K562 (cell line): ENCODE results near the gene RPL7A. TPM values are rescaled to one million over a fixed set of nuclear protein-coding genes. Genes with fewer than 3 reads are reported as not detected.

Experiments used
- BACH1 ChIP-seq: fragments of 200-800 bp; sonication (Bioruptor generic); IDR thresholded peaks from 2 replicates; pipeline ENCODE4 v1.6.1; 2016; ENCODE audit warnings: missing genetic modification characterization, missing compliant biosample characterization
- CBFA2T3 ChIP-seq: fragments of 450-650 bp; IDR thresholded peaks from 2 replicates; pipeline ENCODE4 v1.6.1; 2017
- GTF2E2 ChIP-seq: fragments of 200-800 bp; sonication (Bioruptor generic); IDR thresholded peaks from 2 replicates; pipeline ENCODE4 v1.6.1; 2016; ENCODE audit warnings: missing genetic modification characterization, missing compliant biosample characterization
- HDAC6 ChIP-seq: IDR thresholded peaks from 2 replicates; pipeline ENCODE4 v1.6.1; 2012; ENCODE audit warnings: low read depth, mild to moderate bottlenecking, control low read depth, inconsistent platforms, low read length, moderate library complexity
- KLF16 ChIP-seq: IDR thresholded peaks from 2 replicates; pipeline ENCODE4 v1.6.1; 2016; ENCODE audit warnings: antibody characterized with exemption
- MAFF ChIP-seq: IDR thresholded peaks from 2 replicates; pipeline ENCODE4 v1.6.1; 2012; ENCODE audit warnings: low read length, improper control_type of control experiment
- MXI1 ChIP-seq: IDR thresholded peaks from 2 replicates; pipeline ENCODE4 v1.6.1; 2011; ENCODE audit warnings: low read depth, mild to moderate bottlenecking, improper control_type of control experiment, low read length
- NCOA2 ChIP-seq, 2 experiments: fragments of 450-650 bp; IDR thresholded peaks; 2 replicates each; pipeline ENCODE4 v1.6.1; 2018; ENCODE audit warnings: mild to moderate bottlenecking in 2 of 2, moderate library complexity in 1 of 2; ENCODE audit not compliant: partially characterized antibody in 2 of 2
- PATZ1 ChIP-seq: fragments of 250-450 bp; sonication (Bioruptor Pico); IDR thresholded peaks from 2 replicates; pipeline ENCODE4 v1.5.0; 2020; ENCODE audit warnings: mild to moderate bottlenecking, borderline replicate concordance
- RBM25 ChIP-seq: fragments of 200-400 bp; formaldehyde crosslinking; IDR thresholded peaks from 2 replicates; pipeline ENCODE4 v1.6.1; 2018; ENCODE audit warnings: low read length, low read depth, moderate library complexity; ENCODE audit not compliant: severe bottlenecking
- SFPQ ChIP-seq: fragments of 200-400 bp; formaldehyde crosslinking; IDR thresholded peaks from 2 replicates; pipeline ENCODE4 v1.6.1; 2017; ENCODE audit warnings: mild to moderate bottlenecking, low read depth, low read length, moderate library complexity
- SOX6 ChIP-seq: fragments of 450-650 bp; IDR thresholded peaks from 2 replicates; pipeline ENCODE4 v1.6.1; 2014; ENCODE audit warnings: mild to moderate bottlenecking
- TSHZ1 ChIP-seq: fragments of 250-450 bp; sonication (Bioruptor Pico); IDR thresholded peaks from 2 replicates; pipeline ENCODE4 v1.4.0; 2020; ENCODE audit warnings: mild to moderate bottlenecking, moderate library complexity
- ZNF277 ChIP-seq: fragments of 250-450 bp; sonication (Bioruptor Pico); IDR thresholded peaks from 2 replicates; pipeline ENCODE4 v1.8.0; 2022; ENCODE audit warnings: inconsistent platforms, mild to moderate bottlenecking, moderate library complexity, borderline replicate concordance
- ZNF76 ChIP-seq: fragments of 250-450 bp; sonication (Bioruptor Pico); IDR thresholded peaks from 2 replicates; pipeline ENCODE4 v1.4.0; 2020; ENCODE audit warnings: mild to moderate bottlenecking, moderate library complexity, borderline replicate concordance
- polyA plus RNA-seq, 8 experiments: library from polyadenylated mRNA; depleted of rRNA in 4 of 8; stranded (reverse) in 5 of 8; unstranded in 3 of 8; fragments of >200 nt; fragmentation: Nextera tagmentation in 2 of 8; fragmentation: Illumina TruSeq in 1 of 8; extraction: Ambion mirVana in 2 of 8; extraction: Trizol in 1 of 8; gene quantifications; 2 replicates each; pipeline versions ENCODE4 v1.2.1 to v1.2.3, GENCODE V29; 2011 to 2014; ENCODE audit warnings: inconsistent platforms in 1 of 8, missing spikeins in 1 of 8
- total RNA-seq, 7 experiments: library from RNA; depleted of rRNA in 6 of 7; stranded (reverse); fragments of >200 nt in 6 of 7; fragmentation: Illumina TruSeq in 2 of 7; extraction: Trizol in 2 of 7; gene quantifications; 2 replicates each; pipeline versions ENCODE4 v1.2.1 to v1.2.3, GENCODE V29; 2011 to 2021; ENCODE audit warnings: low replicate concordance in 1 of 7
- TF ChIP-seq, protein P1 (sequence below): fragments of 200-800 bp; sonication (Bioruptor generic); IDR thresholded peaks from 2 replicates; pipeline ENCODE4 v1.6.1; 2017; ENCODE audit warnings: missing genetic modification characterization, missing compliant biosample characterization

The RPL7A gene
- total and polyA plus RNA-seq, 9 of the 15 experiments (the other 6 are each of a cell fraction or from before 2014, with no cell fraction given): 1,935 to 3,760 (median 2,652) TPM

DNA sequence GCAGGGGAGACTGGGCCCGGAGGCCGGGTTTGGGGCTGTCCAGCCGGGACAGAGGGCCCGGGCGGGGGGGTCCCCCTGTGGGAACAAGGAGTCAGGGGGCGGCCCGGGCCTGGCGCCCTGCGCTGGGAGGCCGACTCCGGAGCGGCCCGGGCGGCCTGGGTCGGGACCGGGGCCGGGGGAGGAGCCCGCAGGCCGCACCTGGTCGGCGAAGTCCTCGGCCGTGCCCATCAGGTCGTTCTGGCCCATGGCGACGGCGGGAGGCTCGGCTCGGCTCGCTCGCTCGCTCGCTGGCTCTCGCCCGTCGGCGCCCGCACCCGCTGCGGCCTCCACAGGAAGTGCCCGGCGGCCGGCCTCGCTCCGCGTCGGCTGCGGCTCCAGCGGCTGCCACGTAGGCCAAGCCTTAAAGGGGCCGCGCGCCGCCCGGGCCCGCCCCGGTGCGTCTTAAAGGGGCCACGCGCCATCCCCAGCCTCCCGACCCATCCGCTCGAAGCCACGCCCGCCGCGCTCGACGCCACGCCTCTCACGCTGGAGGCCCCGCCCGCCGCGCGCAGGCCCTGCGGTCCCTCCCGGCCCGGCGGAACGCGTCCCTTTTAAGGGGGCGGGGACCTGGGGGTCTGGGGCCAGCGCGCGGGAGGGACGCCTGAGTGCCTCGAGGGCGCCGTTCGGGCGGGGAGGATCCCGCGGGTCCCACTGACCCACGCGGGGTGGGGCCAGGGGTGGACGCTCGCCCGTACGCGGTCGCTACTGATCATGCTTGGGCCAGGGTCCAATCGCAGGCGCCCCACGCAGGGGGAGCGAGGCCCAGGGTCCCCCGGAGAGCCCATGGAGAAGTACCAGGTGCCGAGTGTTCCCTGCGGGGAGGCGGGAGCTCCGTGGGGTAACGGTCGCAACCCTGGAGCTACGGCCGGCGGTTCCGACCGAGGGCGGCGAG lies 28.0 kb downstream of the RPL7A start, which contains the start of the genes STKLD1 and SURF4 (continued):
- TF ChIP-seq SFPQ: no peak
- no peak for TF ChIP-seq NCOA2 (IDR thresholded peaks at IDR 0.05; ENCODE audit: partially characterized antibody in 2 of 2)
- peak; percentile 85 for TF ChIP-seq RBM25
- TF ChIP-seq, protein P1, sequence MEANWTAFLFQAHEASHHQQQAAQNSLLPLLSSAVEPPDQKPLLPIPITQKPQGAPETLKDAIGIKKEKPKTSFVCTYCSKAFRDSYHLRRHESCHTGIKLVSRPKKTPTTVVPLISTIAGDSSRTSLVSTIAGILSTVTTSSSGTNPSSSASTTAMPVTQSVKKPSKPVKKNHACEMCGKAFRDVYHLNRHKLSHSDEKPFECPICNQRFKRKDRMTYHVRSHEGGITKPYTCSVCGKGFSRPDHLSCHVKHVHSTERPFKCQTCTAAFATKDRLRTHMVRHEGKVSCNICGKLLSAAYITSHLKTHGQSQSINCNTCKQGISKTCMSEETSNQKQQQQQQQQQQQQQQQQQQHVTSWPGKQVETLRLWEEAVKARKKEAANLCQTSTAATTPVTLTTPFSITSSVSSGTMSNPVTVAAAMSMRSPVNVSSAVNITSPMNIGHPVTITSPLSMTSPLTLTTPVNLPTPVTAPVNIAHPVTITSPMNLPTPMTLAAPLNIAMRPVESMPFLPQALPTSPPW (CRISPR knock-in tag): peak; percentile 85
- peak; percentile 51; the same call in 1 of the 2 replicates for TF ChIP-seq SOX6
- TF ChIP-seq ZNF76 (CRISPR knock-in tag): no peak
- TF ChIP-seq PATZ1 (CRISPR knock-in tag): no peak
- TF ChIP-seq KLF16: no peak
- TF ChIP-seq GTF2E2 (tag): no peak
- no peak for TF ChIP-seq MAFF
- TF ChIP-seq HDAC6: no peak
- no peak for TF ChIP-seq TSHZ1 (CRISPR knock-in tag)
- TF ChIP-seq BACH1 (tag): no peak
- no peak for TF ChIP-seq ZNF277 (CRISPR knock-in tag)
- no peak for TF ChIP-seq CBFA2T3
- no peak for TF ChIP-seq MXI1
